COLO668 (cell line): ENCODE measurements around the gene RAB12.

Experiments
- DNase-seq: peaks from one replicate; lab custom pipeline; 2025; ENCODE audit not compliant: unreplicated experiment; lab: John Stamatoyannopoulos, UW

Gene RAB12

DNA sequence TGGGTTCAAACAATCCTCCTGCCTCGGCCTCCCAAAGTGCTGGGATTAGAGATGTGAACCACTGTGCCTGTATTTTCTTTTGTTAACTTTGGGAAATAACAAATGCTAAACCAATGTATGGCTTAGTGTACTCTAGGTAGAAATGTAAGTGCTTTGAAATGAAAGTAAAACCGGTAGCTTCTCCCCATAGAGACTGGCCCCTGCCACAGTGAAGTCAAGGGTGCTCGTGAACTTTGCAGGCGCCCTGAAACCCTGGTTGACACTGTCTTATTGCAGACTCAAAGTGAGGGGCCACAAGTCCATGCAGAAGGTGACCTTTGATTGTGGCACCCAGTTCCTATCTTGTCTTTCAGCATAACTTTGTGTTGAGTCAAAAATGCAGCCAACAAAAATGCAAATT is 72.0 kb downstream of the RAB12 start:
- DNase-seq, result no peak

DNA sequence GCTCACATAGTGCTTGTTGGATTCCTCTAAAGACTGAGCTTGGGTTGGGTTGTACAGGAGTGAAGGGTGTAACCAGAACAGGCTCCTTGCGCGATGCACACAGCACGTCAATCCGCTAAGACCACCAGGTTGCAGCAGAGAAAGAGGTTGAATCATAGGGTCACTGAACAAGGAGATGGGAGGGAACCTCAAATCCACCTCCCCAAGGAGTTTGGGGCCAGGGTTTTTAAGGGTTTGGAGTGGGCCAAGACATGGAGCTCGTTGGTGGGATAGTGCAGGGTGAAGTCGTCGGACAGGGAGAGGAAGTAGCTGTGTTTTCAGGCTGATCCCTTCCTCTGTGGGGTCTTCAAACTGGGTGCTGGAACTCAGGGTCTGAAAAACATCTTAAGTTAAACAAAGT is 75.3 kb downstream of the RAB12 start:
- no peak for DNase-seq

GRCh38 chr18:8685141-8685913 is 76.1 kb downstream of the RAB12 start:
- no peak for DNase-seq

- DNase-seq, result no peak
Observed at GRCh38 chr18:8685914-8686216, 76.6 kb downstream of the RAB12 start.

- DNase-seq, result no peak
Observed at GRCh38 chr18:8686611-8687010, 77.4 kb downstream of the RAB12 start.

DNA sequence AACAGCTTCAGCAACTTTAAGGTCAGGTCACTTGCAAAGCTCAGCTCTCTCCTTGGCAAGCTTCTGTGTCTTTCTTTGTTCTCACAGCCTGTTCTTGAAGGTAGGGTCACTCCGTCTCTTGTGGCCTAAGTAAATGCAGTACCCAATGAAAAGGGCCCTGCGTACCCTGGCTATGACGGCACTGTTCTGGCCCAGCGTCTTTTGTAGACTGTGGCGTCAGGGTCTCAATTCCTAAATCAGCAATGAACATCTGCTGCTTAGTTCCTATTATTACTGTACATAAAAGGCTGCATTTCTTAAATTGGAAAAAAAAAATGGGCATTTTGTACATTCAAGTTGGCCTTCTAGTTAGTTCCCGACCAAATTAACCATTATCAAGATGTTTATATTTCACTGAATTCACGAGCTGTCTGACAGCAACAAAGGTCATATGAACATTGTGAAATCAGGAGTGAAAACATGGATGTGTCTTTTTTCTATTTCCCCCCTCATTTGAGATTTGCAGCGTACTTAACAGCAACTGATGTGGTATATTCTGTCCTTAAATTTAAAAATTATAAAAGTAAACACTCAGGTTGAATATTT is 79.1 kb downstream of the RAB12 start:
- no peak for DNase-seq

DNA sequence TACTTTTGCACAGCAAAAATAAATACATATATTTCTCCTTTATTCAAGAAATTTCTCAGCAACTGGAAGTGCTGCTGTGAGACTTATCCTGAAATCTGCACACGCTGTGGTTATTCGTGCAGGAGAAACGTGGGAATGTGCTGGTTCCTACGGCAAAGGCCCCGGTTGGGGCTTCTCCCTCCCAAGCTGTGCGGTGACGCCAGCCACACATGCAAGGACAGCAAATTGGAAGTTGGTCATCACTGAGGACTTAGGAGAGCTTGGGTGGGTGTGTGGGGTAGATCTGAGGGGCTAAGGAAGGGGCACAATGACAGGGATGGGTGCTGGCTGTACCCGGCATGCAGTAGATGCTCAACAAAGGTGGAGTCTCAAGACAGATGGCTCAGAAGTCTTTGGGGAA is 79.6 kb downstream of the RAB12 start:
- no peak for DNase-seq
